Myometrial cell (primary cell): Measurements from ENCODE around the gene LRRC74A. TPM values are rescaled to one million over a fixed set of nuclear protein-coding genes. Genes with fewer than 3 reads are reported as not detected.

Source experiments
- total RNA-seq: library from RNA; depleted of rRNA; stranded (reverse); fragments of >200 nt; gene quantifications from 2 replicates; pipeline ENCODE4 v1.2.3, GENCODE V29; 2015

Gene LRRC74A
- total RNA-seq: not detected in 2 replicates

DNA sequence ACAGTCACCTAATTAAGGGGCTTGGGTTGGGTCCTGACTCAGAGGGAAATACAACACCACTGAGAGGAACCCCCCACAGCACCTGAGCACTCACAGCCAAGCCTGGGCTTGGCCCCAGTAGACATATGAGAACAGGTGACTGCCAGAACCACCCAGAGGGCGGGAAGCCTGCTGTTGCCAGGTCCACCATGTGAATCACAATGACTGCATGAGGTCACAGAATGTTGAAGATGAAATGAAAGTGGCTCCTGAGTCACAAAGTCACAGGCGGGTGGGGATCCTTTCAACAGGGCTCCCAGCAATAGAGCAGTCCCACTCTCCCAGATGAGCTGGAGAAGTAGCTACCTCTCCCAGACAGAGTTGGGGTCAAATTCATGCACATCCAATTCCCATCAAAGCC, at the start of gene LRRC74A:
TSS of gene LRRC74A (plus strand) at position 287 of the 400 bp plus-strand sequence. CDS start 290 bp downstream, outside the sequence.

DNA sequence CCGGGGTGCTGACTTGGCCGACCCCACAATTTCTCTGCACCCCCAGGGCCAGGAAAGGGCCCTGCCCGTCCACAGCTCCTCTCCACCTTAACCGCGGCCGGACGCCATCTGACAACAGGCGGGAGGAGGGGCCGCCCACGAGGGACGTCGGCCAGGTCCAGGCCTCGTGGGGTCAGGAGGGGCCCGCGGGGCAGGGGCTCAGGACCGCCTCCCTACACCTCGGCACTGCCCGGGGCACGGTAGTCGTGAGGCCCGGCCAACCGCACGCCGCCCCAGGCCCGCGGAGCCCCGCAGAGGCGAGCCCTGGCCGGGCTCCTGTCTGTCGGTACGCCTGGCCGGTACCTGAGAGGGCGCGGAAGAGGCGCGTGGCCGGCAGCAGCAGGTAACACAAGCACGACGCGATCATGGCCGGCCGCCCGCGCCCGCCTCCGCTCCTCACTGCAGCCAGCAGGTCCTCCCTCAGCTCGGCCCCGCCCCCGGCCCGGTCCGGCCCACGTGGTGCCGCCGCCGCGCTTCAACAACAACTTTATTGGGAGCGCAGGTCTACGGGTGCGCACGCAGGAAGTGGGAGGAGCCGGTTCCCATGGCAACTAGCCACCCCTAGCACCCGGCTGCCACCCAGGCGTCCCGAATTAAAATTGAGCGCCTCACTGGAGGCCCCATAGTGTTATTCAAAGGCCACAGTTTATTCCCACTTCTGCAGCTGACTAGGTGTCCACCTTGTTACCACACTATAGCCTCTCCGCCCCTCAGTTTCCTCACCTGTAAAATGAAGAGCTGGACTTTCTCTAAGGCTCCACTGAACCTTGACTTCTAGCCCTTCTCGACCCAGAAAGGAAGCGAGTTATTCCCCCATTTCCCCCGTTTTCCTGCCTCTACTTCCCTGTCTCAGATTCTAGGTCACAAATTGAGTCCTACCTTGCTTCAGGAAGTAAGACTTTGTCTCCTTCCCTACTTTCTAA, 13.5 kb upstream of the LRRC74A start, which contains the start of gene ANGEL1:
TSS of gene ANGEL1 (minus strand) at position 461 of the 962 bp plus-strand sequence. CDS start at position 406, 55 bp downstream.

Other genes with a start within 250 kb of the LRRC74A start
- 4.0 and 7.3 TPM in 2 replicates for gene VASH1, start 64.9 kb upstream of the LRRC74A start, total RNA-seq
- 8.9 and 11.5 TPM in 2 replicates for gene ANGEL1, start 13.5 kb upstream of the LRRC74A start, total RNA-seq
- gene IRF2BPL, start 202.3 kb downstream of the LRRC74A start, total RNA-seq: 34.6 and 38.3 TPM in 2 replicates